HL-60 (cell line): ENCODE results near the gene THRB.

Experiments
- CTCF ChIP-seq: IDR thresholded peaks from one replicate; pipeline ENCODE4 v1.5.1; 2011; ENCODE audit warnings: low read length, control low read depth, inconsistent platforms; ENCODE audit not compliant: insufficient read depth
- GABPA ChIP-seq: IDR thresholded peaks from 2 replicates; pipeline ENCODE4 v1.6.1; 2012; ENCODE audit warnings: low read depth
- POLR2AphosphoS5 ChIP-seq: IDR thresholded peaks from 2 replicates; pipeline ENCODE4 v1.6.1; 2012; ENCODE audit warnings: low read depth
- REST ChIP-seq: IDR thresholded peaks from 2 replicates; pipeline ENCODE4 v1.6.1; 2012; ENCODE audit warnings: low read depth; ENCODE audit not compliant: insufficient replicate concordance
- SPI1 ChIP-seq: IDR thresholded peaks from 2 replicates; pipeline ENCODE4 v1.6.1; 2012; ENCODE audit warnings: low read depth, mild to moderate bottlenecking, borderline replicate concordance

DNA sequence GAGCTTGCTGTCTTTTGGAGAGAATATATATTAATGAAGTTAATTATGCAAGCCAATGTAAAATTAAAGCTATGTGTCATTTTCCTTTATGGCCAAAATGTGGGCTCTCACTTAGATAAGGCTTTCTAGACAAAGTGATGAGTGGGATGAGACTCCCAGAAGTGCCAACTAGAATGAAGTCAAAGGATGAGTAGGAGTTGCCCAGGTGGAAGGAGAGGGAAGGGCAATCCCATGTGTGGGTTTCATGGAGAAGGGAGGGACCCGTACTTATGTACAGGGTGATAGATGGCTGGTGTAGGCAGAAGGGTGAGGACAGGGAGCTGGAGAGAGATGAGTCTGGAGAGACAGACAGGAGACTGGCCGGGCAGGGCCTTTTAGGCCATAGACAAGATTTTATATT, 239.2 kb downstream of the THRB start:
- TF ChIP-seq CTCF (no peak), POLR2AphosphoS5 (no peak), GABPA (no peak), REST (no peak), SPI1 (no peak)
